GM11168 (cell line): ENCODE data around the gene JAKMIP2.

ENCODE experiments used
- in situ Hi-C: fragments of 300-500 bp; cut with MboI; formaldehyde crosslinking; loops from one replicate; pipeline ENCODE4 v1.12.0; 2022; ENCODE audit warnings: low sequenced_read_pairs; ENCODE audit not compliant: unreplicated experiment

Gene JAKMIP2

GRCh38 chr5:147791181-147791580 is 8.7 kb upstream of the JAKMIP2 start:
- in situ Hi-C loops: no loop called here

- in situ Hi-C loops: no loop called here
Observed at GRCh38 chr5:147789820-147790219, 7.3 kb upstream of the JAKMIP2 start.

GRCh38 chr5:147788023-147788422 is 5.5 kb upstream of the JAKMIP2 start:
- in situ Hi-C loops: no loop called here

- in situ Hi-C loops: no loop called here
Observed at GRCh38 chr5:147786142-147786541, 3.6 kb upstream of the JAKMIP2 start.

GRCh38 chr5:147784146-147784987 is 1.8 kb upstream of the JAKMIP2 start:
- in situ Hi-C loops: no loop called here

- in situ Hi-C loops: no loop called here
Observed at GRCh38 chr5:147780924-147781573, 1.5 kb downstream of the JAKMIP2 start.

- in situ Hi-C loops: no loop called here
Observed at GRCh38 chr5:147779694-147780093, 2.8 kb downstream of the JAKMIP2 start.

GRCh38 chr5:147776989-147777388 is 5.5 kb downstream of the JAKMIP2 start:
- in situ Hi-C loops: no loop called here

GRCh38 chr5:147773587-147773986 is 8.9 kb downstream of the JAKMIP2 start:
- in situ Hi-C loops: no loop called here

- in situ Hi-C loops: no loop called here
Observed at GRCh38 chr5:147773139-147773538, 9.4 kb downstream of the JAKMIP2 start.

GRCh38 chr5:147767048-147767447 is 15.5 kb downstream of the JAKMIP2 start:
- in situ Hi-C loops: no loop called here

- in situ Hi-C loops: no loop called here
Observed at GRCh38 chr5:147763791-147764525, 18.6 kb downstream of the JAKMIP2 start.

GRCh38 chr5:147760086-147760875 is 22.2 kb downstream of the JAKMIP2 start:
- in situ Hi-C loops: no loop called here

- in situ Hi-C loops: no loop called here
Observed at GRCh38 chr5:147759441-147759840, 23.1 kb downstream of the JAKMIP2 start.

- in situ Hi-C loops: no loop called here
Observed at GRCh38 chr5:147756566-147756965, 26.0 kb downstream of the JAKMIP2 start.

GRCh38 chr5:147754372-147755122 is 28.0 kb downstream of the JAKMIP2 start:
- in situ Hi-C loops: no loop called here

GRCh38 chr5:147753765-147754164 is 28.8 kb downstream of the JAKMIP2 start:
- in situ Hi-C loops: no loop called here

- in situ Hi-C loops: no loop called here
Observed at GRCh38 chr5:147752666-147753290, 29.8 kb downstream of the JAKMIP2 start.

GRCh38 chr5:147752033-147752432 is 30.5 kb downstream of the JAKMIP2 start:
- in situ Hi-C loops: no loop called here
